Measurements from ENCODE around the gene CLUH. TPM values are rescaled to one million over a fixed set of nuclear protein-coding genes. Genes with fewer than 3 reads are reported as not detected.

The CLUH gene
- total and polyA plus RNA-seq, 2 experiments from 2014 or later, result 45.5 to 50.2 TPM

DNA sequence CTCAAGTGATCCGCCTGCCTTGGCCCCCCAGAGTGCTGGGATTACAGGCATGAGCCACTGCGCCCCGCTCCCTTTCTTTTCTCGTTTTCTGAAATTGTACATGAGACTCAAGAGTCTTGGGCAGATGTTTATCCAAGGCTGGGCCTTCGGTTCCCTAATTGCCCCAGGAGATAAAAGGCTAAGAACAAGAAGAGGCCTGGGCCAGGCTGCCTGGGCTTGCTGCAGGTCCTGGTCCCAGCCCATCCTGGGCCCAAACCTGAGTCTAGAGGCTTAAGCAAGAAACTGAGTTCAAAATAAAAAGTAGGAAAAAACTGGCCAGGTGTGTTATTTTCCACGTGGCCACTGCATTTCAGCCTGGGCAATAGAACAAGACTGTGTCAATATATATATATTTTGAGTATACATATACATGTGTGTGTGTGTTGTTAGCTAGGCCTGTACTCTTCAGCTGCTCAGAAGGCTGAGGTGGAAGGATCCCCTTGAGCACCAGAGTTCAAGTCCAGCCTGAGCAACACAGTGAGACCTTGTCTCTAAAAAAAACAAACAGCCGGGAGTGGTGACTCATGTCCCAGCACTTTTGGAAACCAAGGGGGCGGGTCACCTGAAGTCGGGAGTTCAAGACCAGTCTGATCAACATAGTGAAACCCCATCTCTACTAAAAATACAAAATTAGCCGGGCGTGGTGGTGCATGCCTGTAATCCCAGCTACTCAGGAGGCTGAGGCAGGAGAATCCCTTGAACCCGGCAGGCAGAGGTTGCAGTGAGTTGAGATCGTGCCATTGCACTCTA lies 6.8 kb upstream of the CLUH start:
- TF ChIP-seq, protein P1, sequence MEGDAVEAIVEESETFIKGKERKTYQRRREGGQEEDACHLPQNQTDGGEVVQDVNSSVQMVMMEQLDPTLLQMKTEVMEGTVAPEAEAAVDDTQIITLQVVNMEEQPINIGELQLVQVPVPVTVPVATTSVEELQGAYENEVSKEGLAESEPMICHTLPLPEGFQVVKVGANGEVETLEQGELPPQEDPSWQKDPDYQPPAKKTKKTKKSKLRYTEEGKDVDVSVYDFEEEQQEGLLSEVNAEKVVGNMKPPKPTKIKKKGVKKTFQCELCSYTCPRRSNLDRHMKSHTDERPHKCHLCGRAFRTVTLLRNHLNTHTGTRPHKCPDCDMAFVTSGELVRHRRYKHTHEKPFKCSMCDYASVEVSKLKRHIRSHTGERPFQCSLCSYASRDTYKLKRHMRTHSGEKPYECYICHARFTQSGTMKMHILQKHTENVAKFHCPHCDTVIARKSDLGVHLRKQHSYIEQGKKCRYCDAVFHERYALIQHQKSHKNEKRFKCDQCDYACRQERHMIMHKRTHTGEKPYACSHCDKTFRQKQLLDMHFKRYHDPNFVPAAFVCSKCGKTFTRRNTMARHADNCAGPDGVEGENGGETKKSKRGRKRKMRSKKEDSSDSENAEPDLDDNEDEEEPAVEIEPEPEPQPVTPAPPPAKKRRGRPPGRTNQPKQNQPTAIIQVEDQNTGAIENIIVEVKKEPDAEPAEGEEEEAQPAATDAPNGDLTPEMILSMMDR (IDR thresholded peaks at IDR 0.05; ENCODE audit: poor library complexity), result no peak
- TF ChIP-seq EZH2phosphoT487 (IDR thresholded peaks at IDR 0.05; ENCODE audit: low read depth, severe bottlenecking, unreplicated experiment) (no peak), EZH2 (IDR thresholded peaks at IDR 0.05; ENCODE audit: borderline replicate concordance) (no peak)
- Histone ChIP-seq H3K9me3 (ENCODE audit: low read depth) (no peaks in the 10 kb centered on the region), H3K27ac (no peak overlapping the region), H3K36me3 (replicated peaks; ENCODE audit: insufficient read depth, low read depth) (no peaks in the 10 kb centered on the region), H3K4me2 (no peak overlapping the region), H3K4me3 (no peak overlapping the region), H2AFZ (no peak overlapping the region), H3K9me2 (replicated peaks; ENCODE audit: insufficient read depth) (no peaks in the 10 kb centered on the region), H3K27me3 (peaks cover 7% of the 10 kb centered on the region), H3K4me1 (ENCODE audit: insufficient read depth) (no peaks in the 10 kb centered on the region), H4K20me1 (ENCODE audit: insufficient read depth, poor library complexity, severe bottlenecking) (no peaks in the 10 kb centered on the region), H3K79me2 (no peaks in the 10 kb centered on the region)
- 75% methylated on average over 13 of the region's 13 CpGs for WGBS (ENCODE audit: low lambda C conversion rate, missing lambda C conversion rate)
- no peak for DNase-seq (ENCODE audit: low spot score)

DNA sequence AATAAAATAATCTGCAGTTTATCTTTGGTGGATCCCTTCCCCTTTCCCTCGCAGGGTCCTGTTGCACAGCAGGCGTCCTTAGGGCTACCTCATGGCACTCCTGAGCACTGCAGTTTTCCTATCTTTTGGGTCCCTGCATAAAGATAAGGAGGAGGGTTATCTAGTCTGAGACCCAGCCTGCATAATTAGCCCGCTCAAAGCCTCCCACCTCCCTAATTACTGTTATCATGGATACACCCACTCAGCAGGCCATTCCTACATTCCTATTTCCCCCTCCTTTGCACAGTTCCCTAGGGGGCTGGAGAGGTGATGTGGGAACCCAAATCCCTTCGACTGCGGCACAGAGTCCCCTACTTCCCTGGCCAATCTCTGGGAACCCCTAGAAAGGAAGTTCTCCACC lies 5.1 kb upstream of the CLUH start:
- no peak overlapping the region for H3K27ac ChIP-seq
- no peaks in the 10 kb centered on the region for H3K79me2 ChIP-seq
- no peaks in the 10 kb centered on the region for H3K9me2 ChIP-seq (replicated peaks; ENCODE audit: insufficient read depth)
- peaks cover 6% of the 10 kb centered on the region for H3K4me1 ChIP-seq (ENCODE audit: insufficient read depth)
- H3K27me3 ChIP-seq, result peaks cover under 1% of the 10 kb centered on the region
- no peaks in the 10 kb centered on the region for H3K9me3 ChIP-seq (ENCODE audit: low read depth)
- 51% methylated on average over 5 of the region's 5 CpGs for WGBS (ENCODE audit: low lambda C conversion rate, missing lambda C conversion rate)
- no peaks in the 10 kb centered on the region for H4K20me1 ChIP-seq (ENCODE audit: insufficient read depth, poor library complexity, severe bottlenecking)
- no peak overlapping the region for H3K4me3 ChIP-seq
- no peak for TF ChIP-seq EZH2phosphoT487 (IDR thresholded peaks at IDR 0.05; ENCODE audit: low read depth, severe bottlenecking, unreplicated experiment)
- TF ChIP-seq, protein P1 (IDR thresholded peaks at IDR 0.05; ENCODE audit: poor library complexity), result no peak
- no peak for TF ChIP-seq EZH2 (IDR thresholded peaks at IDR 0.05; ENCODE audit: borderline replicate concordance)
- H2AFZ ChIP-seq, result no peak overlapping the region
- no peaks in the 10 kb centered on the region for H3K36me3 ChIP-seq (replicated peaks; ENCODE audit: insufficient read depth, low read depth)
- DNase-seq (ENCODE audit: low spot score), result no peak
- H3K4me2 ChIP-seq, result no peak overlapping the region

DNA sequence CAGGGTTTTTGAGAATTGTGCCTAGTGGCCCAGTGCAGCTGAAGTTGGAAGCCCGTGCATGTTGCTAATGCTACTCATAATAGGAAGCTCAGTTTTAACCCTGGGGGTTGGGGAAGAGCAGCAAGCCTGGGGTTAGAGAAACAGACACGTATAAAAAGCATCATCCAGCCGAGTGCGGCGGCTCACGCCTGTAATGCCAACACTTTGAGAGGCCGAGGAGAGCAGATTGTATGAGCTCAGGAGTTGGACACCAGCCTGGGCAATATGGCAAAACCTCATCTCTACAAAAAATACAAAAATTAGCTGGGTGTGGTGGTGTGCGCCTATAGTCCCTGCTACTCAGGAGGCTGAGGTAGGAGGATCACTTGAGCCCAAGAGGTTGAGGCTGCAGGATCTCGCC lies 2.3 kb upstream of the CLUH start:
- H2AFZ ChIP-seq, result no peak overlapping the region
- H3K4me2 ChIP-seq, result no peak overlapping the region
- no peak for DNase-seq (ENCODE audit: low spot score)
- peaks cover 27% of the 10 kb centered on the region for H3K4me1 ChIP-seq (ENCODE audit: insufficient read depth)
- H3K79me2 ChIP-seq, result peaks cover 24% of the 10 kb centered on the region
- no peak overlapping the region for H3K4me3 ChIP-seq
- H3K27me3 ChIP-seq, result no peaks in the 10 kb centered on the region
- H3K9me3 ChIP-seq (ENCODE audit: low read depth), result no peaks in the 10 kb centered on the region
- no peaks in the 10 kb centered on the region for H3K36me3 ChIP-seq (replicated peaks; ENCODE audit: insufficient read depth, low read depth)
- no peak overlapping the region for H3K27ac ChIP-seq
- no peak for TF ChIP-seq EZH2 (IDR thresholded peaks at IDR 0.05; ENCODE audit: borderline replicate concordance)
- TF ChIP-seq, protein P1 (IDR thresholded peaks at IDR 0.05; ENCODE audit: poor library complexity), result no peak
- TF ChIP-seq EZH2phosphoT487 (IDR thresholded peaks at IDR 0.05; ENCODE audit: low read depth, severe bottlenecking, unreplicated experiment), result no peak
- peaks cover 16% of the 10 kb centered on the region for H4K20me1 ChIP-seq (ENCODE audit: insufficient read depth, poor library complexity, severe bottlenecking)
- 92% methylated on average over 9 of the region's 9 CpGs for whole genome bisulfite sequencing (ENCODE audit: low lambda C conversion rate, missing lambda C conversion rate)
- H3K9me2 ChIP-seq (replicated peaks; ENCODE audit: insufficient read depth), result no peaks in the 10 kb centered on the region
